Lower leg skin (tissue), 3 donors: ENCODE measurements around the gene TAOK3.

ENCODE experiments used
- CTCF ChIP-seq, 3 donors: fragments of 450-650 bp; IDR thresholded peaks; one replicate each; pipeline ENCODE4 v1.5.1; 2016; ENCODE audit warnings: antibody characterized with exemption in 3 of 3, mild to moderate bottlenecking in 3 of 3, moderate library complexity in 2 of 3
- POLR2A ChIP-seq, 2 donors: fragments of 450-650 bp; IDR thresholded peaks; one replicate each; pipeline ENCODE4 v1.6.1; 2016 to 2017; ENCODE audit warnings: antibody characterized with exemption in 2 of 2, mild to moderate bottlenecking in 1 of 2, moderate library complexity in 1 of 2

GRCh38 chr12:118397708-118398440 is 25.2 kb upstream of the TAOK3 start:
- TF ChIP-seq CTCF (IDR thresholded peaks at IDR 0.05) (no peak), POLR2A (IDR thresholded peaks at IDR 0.05) (no peak)
